GM19240 (cell line): ENCODE data around the gene RFK.
"Not testable (repeated sequence)": the region's sequence is repeated elsewhere in the genome, so short reads cannot be mapped to it uniquely, and the experiment has no call there.

Experiments used
- DNase-seq: peaks from one replicate; pipeline ENCODE4 v3.0.0; 2011; ENCODE audit warnings: low spot score; ENCODE audit not compliant: insufficient read length

Gene RFK

DNA sequence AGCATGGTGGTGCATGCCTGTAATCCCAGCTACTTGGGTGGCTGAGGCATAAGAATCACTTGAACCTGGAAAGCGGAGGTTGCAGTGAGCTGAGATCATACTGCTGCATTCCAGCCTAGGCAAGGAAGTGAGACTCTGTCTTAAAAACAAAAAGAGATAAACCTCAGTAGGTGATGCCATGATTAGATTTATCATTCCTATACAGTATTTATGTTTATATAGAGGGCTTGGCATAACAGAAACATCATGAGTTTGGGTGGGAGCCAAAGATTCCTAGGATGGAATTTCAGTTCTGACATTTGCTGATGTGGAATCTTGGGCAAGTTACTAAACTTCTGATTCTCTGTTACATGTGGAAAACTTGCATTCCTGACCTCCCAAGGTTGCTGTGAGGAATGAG is 22.3 kb downstream of the RFK start:
- no peak for DNase-seq

DNA sequence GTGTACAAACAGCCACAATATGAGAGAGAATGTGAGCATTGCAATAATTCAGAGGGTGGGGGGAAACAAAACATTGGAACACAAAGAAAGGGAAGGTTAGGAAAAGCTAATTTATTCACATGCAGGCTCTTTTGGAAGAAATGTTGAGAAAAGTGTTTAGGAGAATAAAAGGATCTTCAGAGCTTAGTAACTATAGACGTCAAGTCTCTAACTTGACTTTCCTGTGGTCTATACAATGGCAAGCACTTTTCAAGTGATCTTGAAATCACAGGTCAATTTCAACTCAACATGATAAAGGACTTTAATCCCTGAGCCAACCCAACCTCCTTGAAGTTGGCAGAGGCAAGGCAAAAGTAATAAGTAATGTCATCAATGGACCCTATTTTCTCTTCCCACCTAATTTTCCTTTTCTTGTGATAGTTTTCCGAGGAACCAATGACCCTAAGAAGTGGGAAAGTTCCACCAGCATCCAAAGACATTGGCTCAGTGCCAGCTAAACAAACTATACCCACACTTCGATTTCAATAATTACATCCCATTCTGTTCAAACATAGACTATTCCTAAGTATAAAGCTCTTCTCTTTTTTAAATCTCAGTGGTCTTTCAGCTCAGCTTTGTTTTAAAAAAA is 23.7 kb downstream of the RFK start:
- DNase-seq, result no peak

DNA sequence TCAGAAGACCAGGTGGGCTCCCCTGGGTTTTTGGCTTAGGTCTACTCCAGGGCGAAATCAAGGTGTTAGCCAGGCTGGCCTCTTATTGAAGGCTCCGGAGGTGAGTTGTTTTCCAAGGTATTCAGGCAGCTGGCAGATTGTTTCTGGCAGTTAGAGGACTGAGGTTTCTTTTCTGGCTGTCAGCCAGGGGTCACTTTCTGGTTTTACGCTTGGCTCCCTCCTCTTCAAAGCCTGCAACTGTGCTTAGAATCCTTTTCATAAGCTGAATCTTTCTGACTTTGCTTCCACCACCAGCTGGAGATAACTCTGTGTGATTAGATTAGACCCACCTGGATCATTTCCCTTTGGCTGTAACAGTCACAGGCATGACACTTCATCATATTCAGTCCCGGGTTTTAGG is 24.6 kb downstream of the RFK start:
- DNase-seq, result no peak

DNA sequence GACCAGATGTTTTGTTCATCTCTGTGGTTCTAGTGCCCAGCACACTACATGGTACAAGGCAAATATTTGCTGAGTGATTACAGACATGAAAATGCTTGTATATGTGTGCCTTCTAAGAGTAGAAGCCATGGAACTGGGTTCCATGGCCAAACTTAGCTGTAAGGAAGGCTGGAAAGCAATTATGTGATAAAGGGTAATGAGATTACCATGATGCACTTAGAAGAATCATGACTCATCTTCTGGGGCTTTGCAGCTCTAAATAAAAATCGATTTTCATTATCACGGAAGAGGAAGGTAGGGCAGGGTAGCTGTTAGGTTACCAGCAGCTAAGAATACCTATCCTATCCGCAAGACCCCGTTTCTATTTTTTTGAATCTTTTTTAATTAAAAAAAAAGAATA is 28.0 kb downstream of the RFK start:
- DNase-seq, result no peak

DNA sequence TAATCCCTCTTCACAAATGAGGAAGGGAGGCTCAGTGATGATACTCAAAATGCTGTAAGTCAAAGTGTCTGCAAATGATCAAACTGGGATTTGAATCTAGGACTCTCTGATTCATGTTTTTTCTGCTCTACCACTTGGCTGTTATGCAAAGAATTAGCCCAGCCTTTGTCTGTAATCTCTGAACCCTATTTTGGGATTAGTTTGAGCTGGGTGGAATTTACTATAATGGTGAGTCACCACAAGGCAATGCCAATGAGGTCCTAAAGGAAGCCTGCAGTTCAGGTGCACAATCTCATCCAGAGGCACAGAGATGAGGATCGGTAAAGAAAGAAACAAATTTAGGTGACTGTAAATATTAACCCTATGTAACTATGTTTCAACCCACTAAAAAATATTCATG is 29.2 kb downstream of the RFK start:
- no peak for DNase-seq

DNA sequence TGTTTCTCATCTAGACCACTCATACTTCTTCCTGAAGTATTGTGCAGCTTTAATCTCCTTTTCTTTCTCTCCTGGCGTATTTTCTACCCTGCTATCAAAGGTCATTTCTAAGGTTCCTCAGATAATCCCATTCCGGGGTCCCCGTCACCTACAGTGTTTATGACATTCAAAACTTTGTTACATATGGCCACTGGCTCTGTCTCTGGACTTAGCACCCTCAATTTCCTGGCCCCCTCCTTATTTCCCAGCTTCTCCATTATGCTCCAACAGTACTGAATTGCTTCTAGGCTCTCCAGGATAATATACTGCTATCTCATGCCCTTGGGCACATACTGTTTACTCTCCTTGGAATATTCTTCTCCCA is 31.2 kb downstream of the RFK start:
- no peak for DNase-seq

DNA sequence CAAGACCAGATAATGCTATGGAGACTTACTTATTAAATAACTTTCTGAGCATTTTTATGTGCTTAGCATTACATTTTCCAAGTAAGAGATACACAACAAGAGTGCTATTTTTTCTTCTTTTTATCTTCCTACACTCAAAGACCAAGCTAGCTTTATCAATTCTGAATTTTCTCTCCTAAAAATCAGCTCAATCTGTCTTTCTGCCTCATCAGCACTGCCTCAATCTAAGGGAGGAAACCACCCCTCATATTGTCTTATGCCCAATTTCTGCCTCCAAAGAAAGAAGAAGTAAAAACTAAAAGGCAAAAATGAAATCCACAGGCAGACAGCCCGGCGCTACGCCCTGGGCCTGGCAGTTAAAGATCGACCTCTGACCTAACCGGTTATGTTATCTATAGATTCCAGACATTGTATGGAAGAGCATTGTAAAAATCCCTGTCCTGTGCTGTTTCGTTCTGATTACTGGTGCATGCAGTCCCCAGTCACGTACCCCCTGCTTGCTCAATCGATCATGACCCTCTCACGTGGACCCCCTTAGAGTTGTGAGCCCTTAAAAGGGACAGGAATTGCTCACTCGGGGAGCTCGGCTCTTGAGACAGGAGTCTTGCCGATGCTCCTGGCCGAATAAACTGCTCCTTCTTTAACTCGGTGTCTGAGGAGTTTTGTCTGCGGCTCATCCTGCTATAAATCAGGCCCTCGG is 31.7 kb downstream of the RFK start:
- not testable (repeated sequence) for DNase-seq

DNA sequence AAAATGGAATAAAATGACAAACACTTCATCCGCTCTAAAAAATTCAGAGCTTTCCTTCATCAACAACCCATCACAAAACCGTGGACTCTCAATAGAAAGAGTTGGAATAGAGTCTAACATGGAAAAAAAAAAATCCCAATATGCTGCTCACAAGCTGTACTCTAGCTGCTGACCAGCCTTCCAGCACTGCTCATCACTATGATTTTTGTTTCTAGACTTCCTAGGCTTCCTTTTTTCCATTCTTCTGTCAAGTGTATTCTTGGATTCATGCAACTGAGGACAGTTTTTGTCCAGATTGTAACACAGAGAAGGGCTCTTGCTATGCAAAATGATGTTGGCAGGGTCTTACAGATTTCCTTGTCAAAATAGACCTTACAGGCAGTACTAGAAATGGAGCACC is 34.5 kb downstream of the RFK start:
- DNase-seq, result no peak

DNA sequence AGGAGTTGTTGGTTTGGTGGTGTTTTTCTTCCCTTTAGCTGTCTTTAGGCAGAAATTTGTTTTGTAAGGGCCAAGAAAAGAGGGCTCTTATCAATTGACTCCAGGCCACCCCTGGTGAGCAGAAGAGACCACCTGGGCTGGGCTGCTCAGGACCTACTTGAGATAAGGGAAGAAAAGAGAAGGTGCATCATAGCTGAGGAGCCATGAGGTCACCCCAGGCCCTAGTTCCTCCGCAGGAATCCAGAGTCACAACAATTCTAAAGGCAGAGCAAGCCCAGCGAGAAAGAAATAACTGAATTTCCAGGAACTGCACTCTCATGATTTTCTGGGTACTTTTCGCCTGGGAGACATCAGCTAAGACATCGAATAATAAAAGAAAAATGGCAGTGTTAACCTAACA is 34.9 kb downstream of the RFK start:
- DNase-seq, result no peak

DNA sequence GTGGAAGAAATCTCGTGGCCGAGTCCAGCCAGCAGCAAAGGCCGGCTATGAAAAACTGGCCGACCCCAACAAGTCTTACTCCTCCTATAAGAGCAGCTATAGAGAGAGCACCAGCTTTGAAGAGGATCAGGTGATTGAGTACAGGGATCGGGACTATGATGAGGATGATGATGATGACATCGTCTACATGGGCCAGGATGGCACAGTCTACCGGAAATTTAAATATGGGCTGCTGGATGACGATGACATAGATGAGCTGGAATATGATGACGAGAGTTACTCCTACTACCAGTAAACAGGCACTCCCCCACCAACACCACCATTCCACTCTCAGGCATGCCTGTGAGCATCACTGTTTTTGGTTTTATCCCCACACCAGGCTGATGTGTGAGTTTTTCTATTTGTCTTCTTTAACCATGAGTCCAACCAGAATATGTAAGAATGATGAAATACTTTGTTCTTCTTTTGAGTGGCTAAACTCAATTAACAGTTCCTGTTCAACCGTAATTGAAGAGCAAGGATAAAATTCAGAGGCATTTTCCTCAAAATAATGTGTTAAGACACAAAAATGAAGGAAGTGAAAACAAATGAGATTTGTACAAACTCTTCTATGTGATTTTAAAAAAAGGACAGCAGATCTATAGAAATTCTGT is 35.5 kb downstream of the RFK start:
- no peak for DNase-seq

DNA sequence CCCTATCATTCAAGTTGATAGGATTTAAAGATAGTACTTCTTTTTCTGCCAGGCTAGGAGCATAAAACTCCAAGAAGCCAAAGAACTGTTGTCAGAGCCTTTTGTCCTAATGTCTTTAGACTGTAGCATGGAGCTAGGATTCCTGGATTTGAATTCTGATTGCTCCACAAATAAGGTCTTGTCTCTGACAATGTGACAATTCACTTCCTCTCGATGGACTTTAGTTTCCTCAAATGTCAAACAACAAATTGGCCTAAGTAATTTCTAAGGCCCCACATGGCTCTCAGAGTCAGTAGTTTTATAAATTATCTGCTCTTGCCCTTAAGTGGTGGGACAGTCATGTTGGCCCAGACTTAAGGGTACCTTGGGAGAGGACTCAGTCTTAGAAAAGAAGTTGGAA is 36.7 kb downstream of the RFK start:
- no peak for DNase-seq

DNA sequence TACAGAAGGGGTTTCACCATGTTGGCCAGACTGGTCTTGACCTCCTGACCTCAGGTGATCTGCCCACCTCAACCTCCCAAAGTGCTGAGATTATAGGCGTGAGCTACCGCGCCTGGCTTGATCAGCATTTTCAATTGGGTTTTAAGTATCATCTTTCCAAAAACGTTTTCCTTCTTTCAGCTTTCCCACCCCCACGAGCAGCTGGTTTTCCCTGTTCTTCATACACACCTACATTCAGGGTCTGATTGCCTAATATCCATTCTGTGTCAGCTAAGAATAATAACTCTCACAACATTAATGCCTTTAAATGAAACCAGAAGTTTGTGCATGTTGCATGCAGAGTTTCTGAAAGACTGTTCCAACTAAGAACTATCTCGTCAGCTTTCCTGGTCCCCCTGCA is 38.3 kb downstream of the RFK start:
- no peak for DNase-seq

DNA sequence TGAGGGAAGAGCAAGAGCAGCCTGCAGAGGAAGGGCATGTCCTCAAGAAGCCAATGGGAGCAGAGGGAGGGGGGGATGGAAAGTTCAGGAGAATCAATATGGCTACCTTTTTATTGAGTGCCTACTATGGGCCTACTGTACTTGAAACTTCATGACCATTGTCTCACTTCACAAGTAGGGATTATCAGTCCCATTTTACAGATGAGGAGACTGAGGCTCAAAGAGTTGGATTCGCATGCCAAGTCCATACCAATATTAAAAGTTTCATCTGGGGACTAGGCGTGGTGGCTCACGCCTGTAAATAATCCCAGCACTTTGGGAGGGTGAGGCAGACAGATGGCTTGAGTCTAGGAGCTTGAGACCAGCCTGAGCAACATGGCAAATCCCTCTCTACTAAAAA is 40.0 kb downstream of the RFK start:
- no peak for DNase-seq

DNA sequence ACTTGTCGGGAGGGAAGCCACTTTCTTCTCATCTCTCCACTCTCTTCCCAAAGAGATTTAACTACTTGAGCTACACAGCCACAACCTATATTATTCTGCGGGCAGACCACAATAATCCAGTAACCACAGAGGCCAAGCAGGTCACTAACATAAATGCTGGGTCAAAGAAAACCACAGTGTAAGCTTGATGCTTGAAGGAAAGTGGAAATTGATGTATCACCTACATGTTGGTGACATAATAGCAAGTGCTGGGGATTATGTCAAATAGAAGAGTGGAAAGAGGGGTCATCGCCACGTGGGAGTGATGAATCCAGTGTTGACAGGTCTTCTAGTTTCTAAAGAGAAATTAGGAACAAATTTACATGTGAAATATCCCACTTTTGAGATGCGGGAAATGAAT is 40.9 kb downstream of the RFK start:
- no peak for DNase-seq

DNA sequence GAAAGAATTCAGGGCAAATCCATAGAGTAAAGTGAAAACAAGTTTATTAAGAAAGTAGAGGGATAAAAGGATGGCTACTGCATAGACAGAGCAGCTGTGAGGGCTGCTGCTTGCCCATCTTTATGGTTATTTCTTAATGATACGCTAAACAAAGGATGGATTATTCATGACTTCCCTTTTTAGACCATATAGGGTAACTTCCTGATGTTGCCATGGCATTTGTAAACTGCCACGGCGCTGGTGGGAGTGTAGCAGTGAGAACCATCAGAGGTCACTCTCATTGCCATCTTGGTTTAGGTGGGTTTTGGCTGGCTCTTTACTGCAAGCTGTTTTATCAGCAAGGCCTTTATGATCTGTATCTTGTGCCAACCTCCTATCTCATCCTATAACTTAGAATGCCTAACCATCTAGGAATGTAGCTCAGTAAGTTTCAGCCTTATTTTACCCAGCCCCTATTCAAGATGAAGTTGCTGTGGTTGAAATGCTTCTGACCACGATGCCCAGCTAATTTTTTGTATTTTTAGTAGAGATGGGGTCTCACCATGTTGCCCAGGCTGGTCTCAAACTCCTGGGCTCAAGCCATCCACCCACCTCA is 42.1 kb downstream of the RFK start:
- no peak for DNase-seq

DNA sequence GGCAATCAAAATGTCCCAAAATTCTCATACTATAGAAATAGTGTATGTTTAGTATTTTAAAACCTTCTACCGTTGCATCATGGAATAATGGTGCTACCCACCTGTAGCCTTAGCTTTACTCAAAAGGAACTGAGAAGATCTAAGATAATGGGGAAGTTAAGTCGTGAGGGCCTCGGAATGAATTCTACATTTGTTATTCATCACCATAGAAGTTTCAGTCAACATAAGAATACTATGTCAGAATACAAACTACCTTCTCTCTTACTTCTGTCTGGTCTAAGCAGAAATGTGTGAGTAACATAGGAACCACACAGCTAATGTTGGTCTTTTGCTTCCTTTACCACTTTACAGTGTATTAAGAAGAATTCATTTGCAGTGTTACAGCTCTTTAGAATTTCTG is 43.2 kb downstream of the RFK start:
- DNase-seq, result no peak

DNA sequence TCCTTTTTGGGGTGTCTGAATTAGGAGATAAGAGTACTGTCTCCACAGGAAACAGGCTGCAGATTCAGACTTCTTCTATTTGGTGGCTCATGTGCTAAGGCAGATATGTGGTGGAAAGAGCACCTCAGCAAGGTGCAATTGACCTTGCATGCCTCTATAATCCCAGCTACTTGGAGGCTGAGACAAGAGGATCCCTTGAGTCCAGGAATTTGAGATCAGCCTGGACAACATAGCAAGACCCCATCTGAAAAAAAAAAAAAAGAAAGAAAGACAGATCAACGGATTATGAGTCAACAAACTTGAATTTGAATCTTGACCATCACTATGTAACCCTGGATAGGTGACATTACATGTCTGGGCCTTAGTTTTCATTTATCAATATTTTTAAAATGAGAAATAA is 44.4 kb downstream of the RFK start:
- no peak for DNase-seq

DNA sequence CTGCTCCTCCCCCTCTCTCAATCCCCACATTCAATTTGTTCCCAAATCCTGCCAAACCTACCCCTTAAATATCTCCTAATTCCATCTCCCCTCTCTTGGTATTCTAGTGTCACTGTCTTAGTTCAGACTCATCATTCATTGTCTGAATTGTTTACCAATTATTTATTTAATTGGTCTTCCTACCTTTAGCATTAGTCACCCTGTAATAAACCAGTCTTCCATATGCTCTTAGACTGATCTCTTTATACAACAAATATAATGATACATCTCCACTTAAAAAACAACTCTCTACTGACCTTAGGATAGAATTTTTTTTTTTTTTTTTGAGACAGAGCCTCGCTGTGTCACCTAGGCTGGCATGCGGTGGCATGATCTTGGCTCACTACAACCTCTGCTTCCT is 51.4 kb downstream of the RFK start:
- no peak for DNase-seq

DNA sequence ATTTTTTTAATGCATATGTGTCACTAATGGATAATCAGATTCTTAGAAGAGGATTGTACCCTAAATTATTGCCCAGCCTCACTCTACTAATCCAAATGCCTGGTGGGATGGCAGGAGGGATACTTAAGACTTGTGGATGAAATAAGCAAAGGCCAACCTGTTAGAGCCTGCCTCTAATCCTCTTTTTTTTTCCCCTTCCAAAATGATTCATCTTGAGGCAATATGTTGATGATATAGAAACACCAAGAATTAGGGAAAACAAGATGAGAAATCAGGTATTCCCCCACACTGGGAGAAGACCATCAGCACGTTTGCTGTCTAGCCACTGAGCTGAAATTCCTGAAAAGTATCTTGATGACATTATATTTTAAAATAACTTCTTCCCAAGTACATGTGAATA is 52.0 kb downstream of the RFK start:
- no peak for DNase-seq

DNA sequence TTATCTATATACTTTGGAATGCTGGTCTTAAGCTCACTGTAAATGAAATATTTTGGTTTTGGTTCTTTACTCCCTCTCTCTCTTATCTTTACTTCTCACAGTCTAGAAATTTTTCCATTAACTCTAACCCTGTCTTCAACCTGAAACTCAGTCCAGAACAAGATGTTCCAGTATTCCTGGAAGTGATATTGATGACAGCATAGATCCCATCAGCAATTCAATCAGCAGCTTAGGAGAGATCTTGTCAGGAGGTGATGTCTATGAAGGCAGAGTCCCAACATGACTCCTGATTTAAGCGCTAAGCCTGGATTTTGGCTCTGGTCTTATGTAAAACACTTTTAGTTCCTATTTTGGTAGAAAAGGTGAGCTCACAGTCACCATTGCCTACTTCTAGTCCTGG is 52.6 kb downstream of the RFK start:
- no peak for DNase-seq

DNA sequence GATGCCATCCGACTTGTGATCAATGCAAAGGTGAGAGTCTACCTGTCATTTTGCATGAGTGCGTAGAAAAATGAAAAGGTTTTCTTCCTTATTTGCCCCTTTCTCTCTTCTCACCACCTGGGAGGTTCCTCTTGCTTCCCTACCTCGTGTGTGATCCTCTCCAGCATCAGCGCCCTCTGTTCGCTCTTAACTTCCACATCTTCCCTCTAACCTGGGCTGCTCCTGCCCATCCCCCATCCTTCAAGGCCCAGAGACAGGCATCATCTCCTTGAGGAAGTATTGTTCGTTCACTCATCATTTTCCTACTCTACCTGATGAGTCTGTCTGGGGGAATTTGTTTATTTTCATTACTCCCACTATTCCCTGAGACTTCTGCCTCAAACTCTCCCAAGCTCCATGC is 55.8 kb downstream of the RFK start:
- DNase-seq, result no peak

DNA sequence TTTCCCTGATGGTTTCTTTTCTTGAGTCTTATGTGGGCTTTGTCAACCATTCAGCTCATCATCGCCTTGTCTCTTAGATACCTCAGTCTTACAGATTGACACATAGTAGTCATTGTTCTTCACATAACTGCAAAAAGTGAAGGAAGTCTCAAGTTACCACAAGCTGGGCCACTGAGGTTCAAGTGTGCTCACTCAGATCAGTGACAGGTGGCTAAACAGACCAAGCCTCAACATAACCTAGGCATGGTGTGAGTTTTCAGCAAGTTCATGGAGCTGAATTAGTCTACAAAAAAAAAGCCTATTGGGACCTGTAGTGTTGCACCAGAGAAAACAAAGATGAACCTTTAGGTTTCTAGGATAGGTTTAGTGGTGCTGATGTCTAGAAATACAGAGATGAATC is 58.2 kb downstream of the RFK start:
- no peak for DNase-seq
